HG03342 (cell line): ENCODE measurements around the gene MYL6.

ENCODE experiments used
- ATAC-seq: cut with Tn5 transposase; IDR thresholded peaks from one replicate; pipeline ENCODE4 v1.9.1; 2021; ENCODE audit warnings: mild to moderate bottlenecking, moderate library complexity; ENCODE audit not compliant: unreplicated experiment

The MYL6 gene

GRCh38 chr12:56129206-56129941, 28.8 kb upstream of the MYL6 start:
- ATAC-seq, result no peak

- no peak for ATAC-seq
Measured at GRCh38 chr12:56129942-56130495, 28.1 kb upstream of the MYL6 start.

- ATAC-seq, result no peak
Measured at GRCh38 chr12:56130876-56131275, 27.3 kb upstream of the MYL6 start.

- no peak for ATAC-seq
Measured at GRCh38 chr12:56134897-56135296, 23.3 kb upstream of the MYL6 start.

- ATAC-seq, result no peak
Measured at GRCh38 chr12:56137853-56138571, 20.1 kb upstream of the MYL6 start.

GRCh38 chr12:56141946-56142784, 16.0 kb upstream of the MYL6 start:
- no peak for ATAC-seq

GRCh38 chr12:56143217-56143616, 14.9 kb upstream of the MYL6 start:
- ATAC-seq, result no peak

- ATAC-seq, result no peak
Measured at GRCh38 chr12:56143870-56144269, 14.3 kb upstream of the MYL6 start.

GRCh38 chr12:56145217-56145616, 12.9 kb upstream of the MYL6 start:
- ATAC-seq, result no peak

GRCh38 chr12:56146492-56147460, 11.4 kb upstream of the MYL6 start:
- no peak for ATAC-seq

- ATAC-seq, result no peak
Measured at GRCh38 chr12:56150563-56150962, 7.6 kb upstream of the MYL6 start.

GRCh38 chr12:56151672-56152131, 6.5 kb upstream of the MYL6 start:
- peak; percentile 54 for ATAC-seq

- ATAC-seq, result peak; percentile 86
Measured at GRCh38 chr12:56152132-56152755, 5.9 kb upstream of the MYL6 start, which contains the start of gene MYL6B. TSS of gene MYL6B (plus strand) at chr12:56152587. CDS start at chr12:56153919, 1,332 bp downstream.

- no peak for ATAC-seq
Measured at GRCh38 chr12:56152756-56153677, 5.1 kb upstream of the MYL6 start.

- no peak for ATAC-seq
Measured at GRCh38 chr12:56153678-56154065, 4.5 kb upstream of the MYL6 start.

GRCh38 chr12:56154246-56154771, 3.9 kb upstream of the MYL6 start:
- no peak for ATAC-seq

GRCh38 chr12:56154818-56155217, 3.3 kb upstream of the MYL6 start:
- ATAC-seq, result no peak

- ATAC-seq, result no peak
Measured at GRCh38 chr12:56155256-56155845, 2.8 kb upstream of the MYL6 start.
